ENCODE results near the gene ANKS1B.

DNA sequence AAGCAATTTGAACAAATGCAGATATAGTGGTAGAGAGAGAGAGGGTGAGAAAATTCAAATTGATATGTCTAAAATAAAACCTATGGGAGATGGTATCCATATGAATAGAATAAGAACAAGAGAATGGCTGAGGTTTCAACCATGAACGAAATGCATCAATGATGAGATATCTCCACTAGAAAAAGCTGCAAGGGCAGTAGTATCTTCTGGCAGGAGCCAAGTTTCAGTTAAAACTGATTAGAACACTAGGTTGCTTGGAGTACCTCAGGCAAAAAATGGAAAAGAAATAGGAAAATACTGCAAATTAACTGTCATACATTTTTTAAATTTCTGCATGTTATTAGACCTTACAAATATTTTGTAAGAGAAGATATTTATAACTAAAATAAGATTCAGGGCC, 151.3 kb downstream of the ANKS1B start:
- TF ChIP-seq, protein P1, sequence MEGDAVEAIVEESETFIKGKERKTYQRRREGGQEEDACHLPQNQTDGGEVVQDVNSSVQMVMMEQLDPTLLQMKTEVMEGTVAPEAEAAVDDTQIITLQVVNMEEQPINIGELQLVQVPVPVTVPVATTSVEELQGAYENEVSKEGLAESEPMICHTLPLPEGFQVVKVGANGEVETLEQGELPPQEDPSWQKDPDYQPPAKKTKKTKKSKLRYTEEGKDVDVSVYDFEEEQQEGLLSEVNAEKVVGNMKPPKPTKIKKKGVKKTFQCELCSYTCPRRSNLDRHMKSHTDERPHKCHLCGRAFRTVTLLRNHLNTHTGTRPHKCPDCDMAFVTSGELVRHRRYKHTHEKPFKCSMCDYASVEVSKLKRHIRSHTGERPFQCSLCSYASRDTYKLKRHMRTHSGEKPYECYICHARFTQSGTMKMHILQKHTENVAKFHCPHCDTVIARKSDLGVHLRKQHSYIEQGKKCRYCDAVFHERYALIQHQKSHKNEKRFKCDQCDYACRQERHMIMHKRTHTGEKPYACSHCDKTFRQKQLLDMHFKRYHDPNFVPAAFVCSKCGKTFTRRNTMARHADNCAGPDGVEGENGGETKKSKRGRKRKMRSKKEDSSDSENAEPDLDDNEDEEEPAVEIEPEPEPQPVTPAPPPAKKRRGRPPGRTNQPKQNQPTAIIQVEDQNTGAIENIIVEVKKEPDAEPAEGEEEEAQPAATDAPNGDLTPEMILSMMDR (IDR thresholded peaks at IDR 0.05): no peak
- TF ChIP-seq POLR2AphosphoS5 (IDR thresholded peaks at IDR 0.05) (no peak), POLR2A (IDR thresholded peaks at IDR 0.05) (no peak)
